Type B pancreatic cell (in vitro differentiated cells): Measurements from ENCODE around the gene COL5A1. TPM values are rescaled to one million over a fixed set of nuclear protein-coding genes. Genes with fewer than 3 reads are reported as not detected.

Experiments
- DNase-seq: peaks from one replicate; pipeline ENCODE4 v3.0.0; 2021; ENCODE audit warnings: mixed read lengths; ENCODE audit not compliant: unreplicated experiment; ENCODE audit errors: extremely low spot score
- H3K27ac Mint-ChIP-seq: 2 replicates; pipeline ENCODE4 v1.8.0; 2021; ENCODE audit warnings: mild to moderate bottlenecking, mixed read lengths
- H3K27me3 Mint-ChIP-seq: 2 replicates; pipeline ENCODE4 v1.8.0; 2021; ENCODE audit warnings: mixed read lengths
- H3K36me3 Mint-ChIP-seq: 2 replicates; pipeline ENCODE4 v1.8.0; 2021; ENCODE audit warnings: mixed read lengths
- H3K4me1 Mint-ChIP-seq: one replicate; pipeline ENCODE4 v1.8.0; 2021; ENCODE audit warnings: mixed read lengths; ENCODE audit not compliant: unreplicated experiment
- H3K4me3 Mint-ChIP-seq: 2 replicates; pipeline ENCODE4 v1.8.0; 2021; ENCODE audit warnings: mild to moderate bottlenecking, mixed read lengths
- H3K9me3 Mint-ChIP-seq: 2 replicates; pipeline ENCODE4 v1.8.0; 2021; ENCODE audit warnings: mixed read lengths
- CTCF ChIP-seq: fragments of 200-600 bp; sonication (generic); conservative IDR thresholded peaks from 2 replicates; pipeline ENCODE4 v1.5.0; 2021; ENCODE audit warnings: antibody characterized with exemption, mild to moderate bottlenecking
- total RNA-seq: library from RNA; stranded (reverse); gene quantifications from 2 replicates; pipeline ENCODE4 v1.2.1, GENCODE V29; 2021; ENCODE audit warnings: low replicate concordance

Gene COL5A1
- total RNA-seq, 1 donor from 2014 or later: 112 TPM

- no peak for DNase-seq
- no peak overlapping the region for H3K27ac Mint-ChIP-seq
- TF ChIP-seq CTCF: no peak
- H3K9me3 Mint-ChIP-seq: no peaks in the 10 kb centered on the region
- H3K27me3 Mint-ChIP-seq: no peaks in the 10 kb centered on the region
- peaks cover 4% of the 10 kb centered on the region for H3K36me3 Mint-ChIP-seq
- no peak overlapping the region for H3K4me3 Mint-ChIP-seq
- H3K4me1 Mint-ChIP-seq: no peaks in the 10 kb centered on the region
Measured at GRCh38 chr9:134848504-134848903, 206.9 kb downstream of the COL5A1 start.

GRCh38 chr9:134850611-134851010 lies 209.0 kb downstream of the COL5A1 start:
- Mint-ChIP-seq H3K4me1 (no peaks in the 10 kb centered on the region), H3K27me3 (no peaks in the 10 kb centered on the region), H3K27ac (no peak overlapping the region), H3K9me3 (no peaks in the 10 kb centered on the region), H3K4me3 (no peak overlapping the region), H3K36me3 (no peaks in the 10 kb centered on the region)
- no peak for TF ChIP-seq CTCF
- no peak for DNase-seq

- DNase-seq: no peak
Measured at GRCh38 chr9:134851020-134851419, 209.4 kb downstream of the COL5A1 start.

GRCh38 chr9:134852906-134853654 lies 211.5 kb downstream of the COL5A1 start:
- TF ChIP-seq CTCF: no peak
- H3K9me3 Mint-ChIP-seq: no peaks in the 10 kb centered on the region
- H3K27me3 Mint-ChIP-seq: no peaks in the 10 kb centered on the region
- peak; percentile 47 for DNase-seq
- no peak overlapping the region for H3K4me3 Mint-ChIP-seq
- H3K36me3 Mint-ChIP-seq: no peaks in the 10 kb centered on the region
- H3K27ac Mint-ChIP-seq: no peak overlapping the region
- H3K4me1 Mint-ChIP-seq: no peaks in the 10 kb centered on the region

More at GRCh38 chr9:134851020-134851419, 209.4 kb downstream of the COL5A1 start:
- no peak for TF ChIP-seq CTCF
- H3K9me3 Mint-ChIP-seq: no peaks in the 10 kb centered on the region
- H3K36me3 Mint-ChIP-seq: no peaks in the 10 kb centered on the region
- H3K4me1 Mint-ChIP-seq: no peaks in the 10 kb centered on the region
- H3K27ac Mint-ChIP-seq: no peak overlapping the region
- H3K4me3 Mint-ChIP-seq: no peak overlapping the region
- H3K27me3 Mint-ChIP-seq: no peaks in the 10 kb centered on the region

GRCh38 chr9:134853893-134854292 lies 212.3 kb downstream of the COL5A1 start:
- Mint-ChIP-seq H3K4me3 (no peak overlapping the region), H3K27me3 (peaks cover 3% of the 10 kb centered on the region), H3K4me1 (no peaks in the 10 kb centered on the region), H3K36me3 (no peaks in the 10 kb centered on the region), H3K9me3 (no peaks in the 10 kb centered on the region), H3K27ac (no peak overlapping the region)
- peak; percentile 16 for DNase-seq
- TF ChIP-seq CTCF: no peak
